ENCODE results near the gene ZFAND3. TPM values are rescaled to one million over a fixed set of nuclear protein-coding genes. Genes with fewer than 3 reads are reported as not detected.

The ZFAND3 gene
- total and polyA plus RNA-seq, 10 of the 15 experiments (the other 5 are each of a cell fraction or from before 2014, with no cell fraction given) = 0.90 to 34.4 (median 16.3) TPM

GRCh38 chr6:37952027-37952426 lies 132.5 kb downstream of the ZFAND3 start:
- H3K4me1 ChIP-seq (ENCODE audit: control insufficient read depth, insufficient read depth, low read length) = peaks cover 13% of the 10 kb centered on the region
- H3K9me3 ChIP-seq (replicated peaks; ENCODE audit: control insufficient read depth, insufficient read depth, low read length) = no peaks in the 10 kb centered on the region; the same call in none of the 3 replicates
- in situ Hi-C loops (cut with MboI) = no loop called here
- H3K9ac ChIP-seq (ENCODE audit: control insufficient read depth, insufficient read depth, low read length) = no peak overlapping the region
- intact Hi-C loops (cut with micrococcal nuclease; ENCODE audit: unreplicated experiment) = no loop called here
- FAIRE-seq (no peak), ATAC-seq (peak; percentile 75), DNase-seq (ENCODE audit: low read depth, low spot score) (peak; percentile 40)
- no peaks in the 10 kb centered on the region for H4K20me1 ChIP-seq (ENCODE audit: control insufficient read depth, insufficient read depth)
- no peak overlapping the region for H2AFZ ChIP-seq (ENCODE audit: control insufficient read depth, low read depth, low read length)
- no peaks in the 10 kb centered on the region for H3K27me3 ChIP-seq (replicated peaks in 1 of 2; ENCODE audit: control insufficient read depth in 2 of 2, insufficient read depth in 2 of 2, low read length in 1 of 2)
- SMC1A ChIA-PET (ENCODE audit: uncharacterized antibody, unreplicated experiment) = interaction anchor here (0.8 to 2.0 kb wide), 7 partner anchors 9 to 131 kb away, joined by 3 to 8 read pairs (median 4); no protein-coding TSS in a partner anchor
- CTCF ChIA-PET = interaction anchor here (1.0 kb wide), 2 partner anchors 12 to 60 kb away, joined by 4 to 7 read pairs; no protein-coding TSS in a partner anchor
- RAD21 ChIA-PET (ENCODE audit: unreplicated experiment) = interaction anchor here (1.4 kb wide), 1 partner anchor 9 kb away, joined by 5 read pairs; no protein-coding TSS in a partner anchor
- no peak overlapping the region for H3K4me3 ChIP-seq
- 50% methylated on average over 2 of the region's 2 CpGs for WGBS (ENCODE audit: insufficient coverage, insufficient replicate concordance, low lambda C conversion rate, missing lambda C conversion rate)
- H3K36me3 ChIP-seq (ENCODE audit: control insufficient read depth in 2 of 2, insufficient read depth in 2 of 2, low read length in 1 of 2) = no peaks in the 10 kb centered on the region
- POLR2A ChIA-PET = interaction anchor here (1.0 kb wide), 1 partner anchor 11 kb away, joined by 4 read pairs; no protein-coding TSS in a partner anchor
- BruUV-seq (replicated peaks) = no TSS peak
- no peak overlapping the region for H3K27ac ChIP-seq (ENCODE audit: control insufficient read depth, insufficient read depth)
- peaks cover 56% of the 10 kb centered on the region for H3K79me2 ChIP-seq (ENCODE audit: control insufficient read depth, insufficient read depth, low read length)
- H3K4me2 ChIP-seq (ENCODE audit: control insufficient read depth, insufficient read depth) = peak overlapping the region; percentile 40
- peak; percentile 71; the same call in 1 of the 2 replicates for TF ChIP-seq IRF4 (IDR thresholded peaks at IDR 0.05; ENCODE audit: low read depth, low read length)
- no peak for TF ChIP-seq BCL11A (IDR thresholded peaks at IDR 0.05; ENCODE audit: low read depth, low read length)
- 0 out of 2 replicates have a peak, but pooled peaks have one; percentile 33 for TF ChIP-seq ATF2 (IDR thresholded peaks at IDR 0.05; ENCODE audit: low read length)
- peak; percentile 36; the same call in 1 of the 2 replicates for TF ChIP-seq DPF2 (IDR thresholded peaks at IDR 0.05)
- peak; percentile 48; the same call in 1 of the 2 replicates for TF ChIP-seq RUNX3 (IDR thresholded peaks at IDR 0.05; ENCODE audit: low read length)
- no peak for TF ChIP-seq PAX8 (IDR thresholded peaks at IDR 0.05)
- TF ChIP-seq IKZF2 (IDR thresholded peaks at IDR 0.05) = peak; percentile 91 to 92
- peak; percentile 43; the same call in 1 of the 2 replicates for TF ChIP-seq CREM (IDR thresholded peaks at IDR 0.05; ENCODE audit: low read depth)
- TF ChIP-seq NR2F1 (conservative IDR thresholded peaks at IDR 0.05) = 0 out of 2 replicates have a peak, but pooled peaks have one; percentile 31
- peak; percentile 82 for TF ChIP-seq RELB (IDR thresholded peaks at IDR 0.05; ENCODE audit: low read depth)
- TF ChIP-seq REST (IDR thresholded peaks at IDR 0.05; ENCODE audit: low read depth, low read length) = no peak
- TF ChIP-seq PKNOX1 (IDR thresholded peaks at IDR 0.05) = no peak
- TF ChIP-seq POLR2A (IDR thresholded peaks at IDR 0.05; ENCODE audit: low read depth, low read length) = no peak
- TF ChIP-seq IKZF1 (conservative IDR thresholded peaks at IDR 0.05) = peak; percentile 82
- 0 out of 2 replicates have a peak, but pooled peaks have one; percentile 39 for TF ChIP-seq NFIC (IDR thresholded peaks at IDR 0.05; ENCODE audit: low read depth, low read length)
- TF ChIP-seq ZNF217 (IDR thresholded peaks at IDR 0.05) = peak; percentile 52; the same call in 1 of the 2 replicates
- TF ChIP-seq EP300 (IDR thresholded peaks at IDR 0.05; ENCODE audit: borderline replicate concordance in 1 of 2, control insufficient read depth in 1 of 2, low read depth in 2 of 2, low read length in 2 of 2) = peak in 1 of 2 experiments; percentile 29; a peak in 1 of 4 replicates
- peak; percentile 48; the same call in 1 of the 2 replicates for TF ChIP-seq MTA2 (IDR thresholded peaks at IDR 0.05; ENCODE audit: low read depth)
- no peak for TF ChIP-seq RFX5 (IDR thresholded peaks at IDR 0.05; ENCODE audit: low read depth, low read length)
